Neural progenitor cell (in vitro differentiated cells): ENCODE measurements around the gene PIF1.

Experiments used
- EZH2 ChIP-seq: fragments of 200-600 bp; sonication (generic); IDR thresholded peaks from 2 replicates; pipeline ENCODE4 v1.6.1; 2017; ENCODE audit warnings: antibody characterized with exemption, mild to moderate bottlenecking, moderate library complexity
- EZH2phosphoT487 ChIP-seq: fragments of 200-600 bp; sonication (generic); IDR thresholded peaks from 2 replicates; pipeline ENCODE4 v1.6.1; 2017; ENCODE audit warnings: antibody characterized with exemption
- TF ChIP-seq, protein P1 (sequence below): fragments of 200-600 bp; sonication (generic); IDR thresholded peaks from 2 replicates; pipeline ENCODE4 v1.5.1; 2017; ENCODE audit warnings: antibody characterized with exemption, mild to moderate bottlenecking

DNA sequence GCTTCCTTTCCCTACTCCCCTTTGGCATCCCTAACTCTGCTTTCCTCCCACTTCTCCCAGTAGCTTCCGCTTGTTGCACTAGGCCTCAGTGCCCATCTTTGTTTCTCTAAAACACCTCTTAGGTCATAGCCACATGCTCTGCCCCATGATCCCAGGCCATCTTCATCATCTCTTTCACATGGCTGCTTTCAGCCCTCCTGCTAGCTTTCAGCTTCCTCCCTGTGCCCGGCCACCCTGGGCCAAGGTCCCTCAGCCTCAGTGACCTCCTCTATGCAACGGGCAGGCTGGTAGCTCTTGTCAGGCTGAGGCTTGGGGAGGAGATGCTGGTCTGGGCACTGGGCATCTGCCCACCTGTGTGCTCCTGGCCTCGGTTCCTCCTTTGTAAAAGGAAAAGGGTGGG lies 18.5 kb upstream of the PIF1 start:
- TF ChIP-seq, protein P1, sequence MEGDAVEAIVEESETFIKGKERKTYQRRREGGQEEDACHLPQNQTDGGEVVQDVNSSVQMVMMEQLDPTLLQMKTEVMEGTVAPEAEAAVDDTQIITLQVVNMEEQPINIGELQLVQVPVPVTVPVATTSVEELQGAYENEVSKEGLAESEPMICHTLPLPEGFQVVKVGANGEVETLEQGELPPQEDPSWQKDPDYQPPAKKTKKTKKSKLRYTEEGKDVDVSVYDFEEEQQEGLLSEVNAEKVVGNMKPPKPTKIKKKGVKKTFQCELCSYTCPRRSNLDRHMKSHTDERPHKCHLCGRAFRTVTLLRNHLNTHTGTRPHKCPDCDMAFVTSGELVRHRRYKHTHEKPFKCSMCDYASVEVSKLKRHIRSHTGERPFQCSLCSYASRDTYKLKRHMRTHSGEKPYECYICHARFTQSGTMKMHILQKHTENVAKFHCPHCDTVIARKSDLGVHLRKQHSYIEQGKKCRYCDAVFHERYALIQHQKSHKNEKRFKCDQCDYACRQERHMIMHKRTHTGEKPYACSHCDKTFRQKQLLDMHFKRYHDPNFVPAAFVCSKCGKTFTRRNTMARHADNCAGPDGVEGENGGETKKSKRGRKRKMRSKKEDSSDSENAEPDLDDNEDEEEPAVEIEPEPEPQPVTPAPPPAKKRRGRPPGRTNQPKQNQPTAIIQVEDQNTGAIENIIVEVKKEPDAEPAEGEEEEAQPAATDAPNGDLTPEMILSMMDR = no peak
- TF ChIP-seq EZH2 (no peak), EZH2phosphoT487 (no peak)
